Measurements from ENCODE around the gene DCT.

DCT gene

GRCh38 chr13:94459116-94459515 lies 20.4 kb downstream of the DCT start:
- H3K9me2 ChIP-seq (replicated peaks; ENCODE audit: low read depth, low read length), result no peaks in the 10 kb centered on the region
- H4K20me1 ChIP-seq (ENCODE audit: insufficient read depth, low read length, poor library complexity, severe bottlenecking), result no peaks in the 10 kb centered on the region
- H3K79me2 ChIP-seq (ENCODE audit: insufficient read depth, low read length), result no peaks in the 10 kb centered on the region
- H3K9ac ChIP-seq (ENCODE audit: low read depth, low read length, poor library complexity, severe bottlenecking), result no peak overlapping the region
- no peak for TF ChIP-seq CTCF (conservative IDR thresholded peaks at IDR 0.05; ENCODE audit: low read length)
- no peak for TF ChIP-seq EZH2phosphoT487 (IDR thresholded peaks at IDR 0.05; ENCODE audit: borderline replicate concordance)
- H3K4me2 ChIP-seq (ENCODE audit: low read depth, low read length, poor library complexity, severe bottlenecking), result no peak overlapping the region
- H2AFZ ChIP-seq (ENCODE audit: low read length), result no peak overlapping the region
- no peaks in the 10 kb centered on the region for H3F3A ChIP-seq (ENCODE audit: low read depth)
- no peaks in the 10 kb centered on the region for H3K9me3 ChIP-seq (ENCODE audit: insufficient read depth, low read depth, low read length)
- no peaks in the 10 kb centered on the region for H3K4me1 ChIP-seq (ENCODE audit: insufficient read depth, low read length, poor library complexity, severe bottlenecking)
- no peak overlapping the region for H3K4me3 ChIP-seq (ENCODE audit: low read length, poor library complexity, severe bottlenecking)
- no peaks in the 10 kb centered on the region for H3K36me3 ChIP-seq (ENCODE audit: insufficient read depth, low read length)
- H3K27me3 ChIP-seq (ENCODE audit: insufficient read depth, low read length, poor library complexity, severe bottlenecking), result no peaks in the 10 kb centered on the region

GRCh38 chr13:94455414-94455813 lies 24.1 kb downstream of the DCT start:
- TF ChIP-seq EZH2phosphoT487 (IDR thresholded peaks at IDR 0.05; ENCODE audit: borderline replicate concordance) (no peak), CTCF (conservative IDR thresholded peaks at IDR 0.05; ENCODE audit: low read length) (no peak)

GRCh38 chr13:94454906-94455305 lies 24.6 kb downstream of the DCT start:
- no peak overlapping the region for H3K4me3 ChIP-seq (ENCODE audit: low read length, poor library complexity, severe bottlenecking)
- TF ChIP-seq EZH2phosphoT487 (IDR thresholded peaks at IDR 0.05; ENCODE audit: borderline replicate concordance) (no peak), CTCF (conservative IDR thresholded peaks at IDR 0.05; ENCODE audit: low read length) (no peak)
- H3K27me3 ChIP-seq (ENCODE audit: insufficient read depth, low read length, poor library complexity, severe bottlenecking), result no peaks in the 10 kb centered on the region
- no peaks in the 10 kb centered on the region for H3K36me3 ChIP-seq (ENCODE audit: insufficient read depth, low read length)
- H3K9me2 ChIP-seq (replicated peaks; ENCODE audit: low read depth, low read length), result no peaks in the 10 kb centered on the region
- no peak overlapping the region for H3K4me2 ChIP-seq (ENCODE audit: low read depth, low read length, poor library complexity, severe bottlenecking)
- H3K9ac ChIP-seq (ENCODE audit: low read depth, low read length, poor library complexity, severe bottlenecking), result no peak overlapping the region
- H2AFZ ChIP-seq (ENCODE audit: low read length), result no peak overlapping the region
- no peaks in the 10 kb centered on the region for H3F3A ChIP-seq (ENCODE audit: low read depth)
- no peaks in the 10 kb centered on the region for H3K79me2 ChIP-seq (ENCODE audit: insufficient read depth, low read length)
- no peaks in the 10 kb centered on the region for H3K9me3 ChIP-seq (ENCODE audit: insufficient read depth, low read depth, low read length)
- H4K20me1 ChIP-seq (ENCODE audit: insufficient read depth, low read length, poor library complexity, severe bottlenecking), result no peaks in the 10 kb centered on the region
- H3K4me1 ChIP-seq (ENCODE audit: insufficient read depth, low read length, poor library complexity, severe bottlenecking), result no peaks in the 10 kb centered on the region

More at GRCh38 chr13:94455414-94455813, 24.1 kb downstream of the DCT start:
- H3K9me3 ChIP-seq (ENCODE audit: insufficient read depth, low read depth, low read length), result no peaks in the 10 kb centered on the region
- no peaks in the 10 kb centered on the region for H3K36me3 ChIP-seq (ENCODE audit: insufficient read depth, low read length)
- H2AFZ ChIP-seq (ENCODE audit: low read length), result no peak overlapping the region
- H3F3A ChIP-seq (ENCODE audit: low read depth), result no peaks in the 10 kb centered on the region
- H3K27me3 ChIP-seq (ENCODE audit: insufficient read depth, low read length, poor library complexity, severe bottlenecking), result no peaks in the 10 kb centered on the region
- H3K4me2 ChIP-seq (ENCODE audit: low read depth, low read length, poor library complexity, severe bottlenecking), result no peak overlapping the region
- no peaks in the 10 kb centered on the region for H3K9me2 ChIP-seq (replicated peaks; ENCODE audit: low read depth, low read length)
- no peak overlapping the region for H3K4me3 ChIP-seq (ENCODE audit: low read length, poor library complexity, severe bottlenecking)
- H3K9ac ChIP-seq (ENCODE audit: low read depth, low read length, poor library complexity, severe bottlenecking), result no peak overlapping the region
- H4K20me1 ChIP-seq (ENCODE audit: insufficient read depth, low read length, poor library complexity, severe bottlenecking), result no peaks in the 10 kb centered on the region
- H3K79me2 ChIP-seq (ENCODE audit: insufficient read depth, low read length), result no peaks in the 10 kb centered on the region
- no peaks in the 10 kb centered on the region for H3K4me1 ChIP-seq (ENCODE audit: insufficient read depth, low read length, poor library complexity, severe bottlenecking)

Measured in Loucy (cell line).